Measurements from ENCODE around the gene SUSD6. TPM values are rescaled to one million over a fixed set of nuclear protein-coding genes. Genes with fewer than 3 reads are reported as not detected.

SUSD6 gene
- polyA plus RNA-seq, 2 of the 4 experiments (the other 2 are of a cell fraction) = 4.3 to 7.0 TPM

DNA sequence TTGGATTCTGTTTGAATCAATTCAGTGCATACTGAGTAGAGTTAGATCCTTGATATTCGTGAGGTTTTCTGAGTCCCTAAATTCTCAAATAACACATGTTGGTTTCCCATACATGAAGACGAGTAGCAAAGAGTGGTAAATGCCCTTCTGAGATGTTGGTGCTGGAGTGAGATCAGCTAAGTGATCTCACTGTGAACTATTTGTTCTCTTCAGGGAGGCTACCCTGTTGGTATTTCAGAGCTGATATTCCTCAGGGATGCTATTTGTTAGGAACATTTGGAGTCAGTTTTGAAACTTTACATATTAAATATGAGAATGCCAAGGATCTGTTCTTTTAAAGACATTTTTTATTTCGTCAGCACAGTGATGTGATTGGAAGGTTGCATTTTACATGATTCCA, 54.7 kb downstream of the SUSD6 start (continued):
- TF ChIP-seq, protein P1, sequence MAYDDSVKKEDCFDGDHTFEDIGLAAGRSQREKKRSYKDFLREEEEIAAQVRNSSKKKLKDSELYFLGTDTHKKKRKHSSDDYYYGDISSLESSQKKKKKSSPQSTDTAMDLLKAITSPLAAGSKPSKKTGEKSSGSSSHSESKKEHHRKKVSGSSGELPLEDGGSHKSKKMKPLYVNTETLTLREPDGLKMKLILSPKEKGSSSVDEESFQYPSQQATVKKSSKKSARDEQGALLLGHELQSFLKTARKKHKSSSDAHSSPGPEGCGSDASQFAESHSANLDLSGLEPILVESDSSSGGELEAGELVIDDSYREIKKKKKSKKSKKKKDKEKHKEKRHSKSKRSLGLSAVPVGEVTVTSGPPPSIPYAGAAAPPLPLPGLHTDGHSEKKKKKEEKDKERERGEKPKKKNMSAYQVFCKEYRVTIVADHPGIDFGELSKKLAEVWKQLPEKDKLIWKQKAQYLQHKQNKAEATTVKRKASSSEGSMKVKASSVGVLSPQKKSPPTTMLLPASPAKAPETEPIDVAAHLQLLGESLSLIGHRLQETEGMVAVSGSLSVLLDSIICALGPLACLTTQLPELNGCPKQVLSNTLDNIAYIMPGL (CRISPR knock-in tag; IDR thresholded peaks at IDR 0.05; ENCODE audit: borderline replicate concordance) = no peak
- TF ChIP-seq HEYL (CRISPR knock-in tag; IDR thresholded peaks at IDR 0.05) (no peak), NFE2L2 (conservative IDR thresholded peaks at IDR 0.05; ENCODE audit: low read length) (no peak), POLR2A (IDR thresholded peaks at IDR 0.05; ENCODE audit: low read length) (no peak), NR3C1 (IDR thresholded peaks at IDR 0.05) (no peak), RARB (CRISPR knock-in tag; IDR thresholded peaks at IDR 0.05) (no peak)

DNA sequence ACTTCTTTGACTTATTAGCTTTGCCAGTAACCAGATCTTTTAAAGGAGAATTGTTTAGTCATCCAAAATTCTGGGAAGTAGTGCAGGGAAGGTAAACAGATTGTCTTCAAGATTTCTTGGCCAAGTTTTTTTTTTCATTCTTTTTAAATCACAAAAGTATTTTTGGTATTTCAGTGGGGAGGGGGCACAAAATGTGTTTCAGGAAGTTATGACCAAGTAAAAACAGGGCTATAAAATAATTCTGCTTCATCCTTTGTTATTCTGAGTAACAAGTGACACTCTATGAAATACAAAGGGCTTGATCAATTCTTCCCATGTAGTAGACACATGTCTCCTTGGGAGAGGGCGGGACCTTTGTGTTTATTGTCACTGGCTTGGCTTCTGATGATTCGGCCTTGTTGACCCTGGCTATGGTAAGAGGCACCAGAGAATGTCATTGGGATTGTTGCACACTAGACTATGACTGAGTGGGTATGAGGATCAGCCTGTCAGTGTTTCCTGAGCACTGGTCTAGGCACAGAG, 55.4 kb downstream of the SUSD6 start:
- FAIRE-seq = no peak
- POLR2A ChIA-PET = no interaction called here
- peak; percentile 18 to 40 for DNase-seq (ENCODE audit: low read depth in 1 of 2, low spot score in 1 of 2)
- peaks cover 48% of the 10 kb centered on the region for H3K4me1 ChIP-seq
- TF ChIP-seq SREBF2 (IDR thresholded peaks at IDR 0.05) = no peak
- TF ChIP-seq, protein P2, sequence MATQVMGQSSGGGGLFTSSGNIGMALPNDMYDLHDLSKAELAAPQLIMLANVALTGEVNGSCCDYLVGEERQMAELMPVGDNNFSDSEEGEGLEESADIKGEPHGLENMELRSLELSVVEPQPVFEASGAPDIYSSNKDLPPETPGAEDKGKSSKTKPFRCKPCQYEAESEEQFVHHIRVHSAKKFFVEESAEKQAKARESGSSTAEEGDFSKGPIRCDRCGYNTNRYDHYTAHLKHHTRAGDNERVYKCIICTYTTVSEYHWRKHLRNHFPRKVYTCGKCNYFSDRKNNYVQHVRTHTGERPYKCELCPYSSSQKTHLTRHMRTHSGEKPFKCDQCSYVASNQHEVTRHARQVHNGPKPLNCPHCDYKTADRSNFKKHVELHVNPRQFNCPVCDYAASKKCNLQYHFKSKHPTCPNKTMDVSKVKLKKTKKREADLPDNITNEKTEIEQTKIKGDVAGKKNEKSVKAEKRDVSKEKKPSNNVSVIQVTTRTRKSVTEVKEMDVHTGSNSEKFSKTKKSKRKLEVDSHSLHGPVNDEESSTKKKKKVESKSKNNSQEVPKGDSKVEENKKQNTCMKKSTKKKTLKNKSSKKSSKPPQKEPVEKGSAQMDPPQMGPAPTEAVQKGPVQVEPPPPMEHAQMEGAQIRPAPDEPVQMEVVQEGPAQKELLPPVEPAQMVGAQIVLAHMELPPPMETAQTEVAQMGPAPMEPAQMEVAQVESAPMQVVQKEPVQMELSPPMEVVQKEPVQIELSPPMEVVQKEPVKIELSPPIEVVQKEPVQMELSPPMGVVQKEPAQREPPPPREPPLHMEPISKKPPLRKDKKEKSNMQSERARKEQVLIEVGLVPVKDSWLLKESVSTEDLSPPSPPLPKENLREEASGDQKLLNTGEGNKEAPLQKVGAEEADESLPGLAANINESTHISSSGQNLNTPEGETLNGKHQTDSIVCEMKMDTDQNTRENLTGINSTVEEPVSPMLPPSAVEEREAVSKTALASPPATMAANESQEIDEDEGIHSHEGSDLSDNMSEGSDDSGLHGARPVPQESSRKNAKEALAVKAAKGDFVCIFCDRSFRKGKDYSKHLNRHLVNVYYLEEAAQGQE (IDR thresholded peaks at IDR 0.05) = no peak
- TF ChIP-seq GATA3 (IDR thresholded peaks at IDR 0.05; ENCODE audit: borderline replicate concordance) = no peak
- TF ChIP-seq CHD2 (IDR thresholded peaks at IDR 0.05; ENCODE audit: low read length, partially characterized antibody) = no peak
- TF ChIP-seq, protein P3, sequence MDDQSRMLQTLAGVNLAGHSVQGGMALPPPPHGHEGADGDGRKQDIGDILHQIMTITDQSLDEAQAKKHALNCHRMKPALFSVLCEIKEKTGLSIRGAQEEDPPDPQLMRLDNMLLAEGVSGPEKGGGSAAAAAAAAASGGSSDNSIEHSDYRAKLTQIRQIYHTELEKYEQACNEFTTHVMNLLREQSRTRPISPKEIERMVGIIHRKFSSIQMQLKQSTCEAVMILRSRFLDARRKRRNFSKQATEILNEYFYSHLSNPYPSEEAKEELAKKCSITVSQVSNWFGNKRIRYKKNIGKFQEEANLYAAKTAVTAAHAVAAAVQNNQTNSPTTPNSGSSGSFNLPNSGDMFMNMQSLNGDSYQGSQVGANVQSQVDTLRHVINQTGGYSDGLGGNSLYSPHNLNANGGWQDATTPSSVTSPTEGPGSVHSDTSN (IDR thresholded peaks at IDR 0.05) = no peak
- no peak for TF ChIP-seq HEYL (CRISPR knock-in tag; IDR thresholded peaks at IDR 0.05)
- no peak for TF ChIP-seq CHD4 (IDR thresholded peaks at IDR 0.05; ENCODE audit: borderline replicate concordance)
- peak in 1 of 2 experiments; percentile 44; a peak in 2 of 6 replicates for ATAC-seq
- peak overlapping the region; percentile 32 to 42; a peak in 3 of 6 replicates for H3K27ac ChIP-seq
- 51% methylated on average over 2 of the region's 2 CpGs for WGBS (ENCODE audit: missing lambda C conversion rate)
- H3K9me3 ChIP-seq = no peaks in the 10 kb centered on the region
- H3K4me2 ChIP-seq = peak overlapping the region; percentile 60
- H3K4me3 ChIP-seq = no peak overlapping the region
- CTCF ChIA-PET = interaction anchor here (0.9 to 1.2 kb wide), 2 partner anchors 54 to 92 kb away, joined by 3 to 4 read pairs; no protein-coding TSS in a partner anchor

DNA sequence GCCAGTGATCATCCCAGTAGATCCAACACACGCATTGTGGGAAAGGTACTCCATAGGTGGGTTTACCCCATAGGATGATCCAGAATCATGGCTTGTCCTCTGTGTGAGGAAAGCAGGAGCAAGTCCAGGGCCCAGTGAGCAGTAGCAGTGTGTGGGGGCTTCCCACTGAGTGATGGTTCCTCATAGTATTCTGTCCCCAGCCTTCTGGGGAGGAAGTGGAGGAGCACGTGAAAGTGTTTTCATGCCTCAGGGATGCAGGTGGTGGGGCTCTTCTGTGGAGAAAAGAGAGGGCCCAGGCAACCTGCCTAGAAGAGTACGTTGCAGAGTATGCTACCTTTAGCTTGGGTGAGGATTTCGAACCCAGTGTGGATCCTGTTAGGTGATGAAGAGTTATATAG, 56.5 kb downstream of the SUSD6 start:
- POLR2A ChIA-PET = no interaction called here
- CTCF ChIA-PET = interaction anchor here (1.0 kb wide), 1 partner anchor 65 kb away, joined by 7 read pairs; no protein-coding TSS in a partner anchor
- Histone ChIP-seq H3K4me2 (no peak overlapping the region), H3K27ac (peak overlapping the region in 1 of 2 experiments; percentile 25; a peak in 1 of 6 replicates), H3K4me3 (no peak overlapping the region), H3K4me1 (peaks cover 37% of the 10 kb centered on the region), H3K9me3 (no peaks in the 10 kb centered on the region)
- DNase-seq (ENCODE audit: low read depth in 1 of 2, low spot score in 1 of 2) (no peak), FAIRE-seq (no peak), ATAC-seq (no peak)
- WGBS (ENCODE audit: missing lambda C conversion rate) = 77% methylated on average over 4 of the region's 4 CpGs
- no peak for TF ChIP-seq MAFK (IDR thresholded peaks at IDR 0.05; ENCODE audit: partially characterized antibody)
- no peak for TF ChIP-seq POLR2AphosphoS2 (conservative IDR thresholded peaks at IDR 0.05; ENCODE audit: low read length)
- TF ChIP-seq, protein P4, sequence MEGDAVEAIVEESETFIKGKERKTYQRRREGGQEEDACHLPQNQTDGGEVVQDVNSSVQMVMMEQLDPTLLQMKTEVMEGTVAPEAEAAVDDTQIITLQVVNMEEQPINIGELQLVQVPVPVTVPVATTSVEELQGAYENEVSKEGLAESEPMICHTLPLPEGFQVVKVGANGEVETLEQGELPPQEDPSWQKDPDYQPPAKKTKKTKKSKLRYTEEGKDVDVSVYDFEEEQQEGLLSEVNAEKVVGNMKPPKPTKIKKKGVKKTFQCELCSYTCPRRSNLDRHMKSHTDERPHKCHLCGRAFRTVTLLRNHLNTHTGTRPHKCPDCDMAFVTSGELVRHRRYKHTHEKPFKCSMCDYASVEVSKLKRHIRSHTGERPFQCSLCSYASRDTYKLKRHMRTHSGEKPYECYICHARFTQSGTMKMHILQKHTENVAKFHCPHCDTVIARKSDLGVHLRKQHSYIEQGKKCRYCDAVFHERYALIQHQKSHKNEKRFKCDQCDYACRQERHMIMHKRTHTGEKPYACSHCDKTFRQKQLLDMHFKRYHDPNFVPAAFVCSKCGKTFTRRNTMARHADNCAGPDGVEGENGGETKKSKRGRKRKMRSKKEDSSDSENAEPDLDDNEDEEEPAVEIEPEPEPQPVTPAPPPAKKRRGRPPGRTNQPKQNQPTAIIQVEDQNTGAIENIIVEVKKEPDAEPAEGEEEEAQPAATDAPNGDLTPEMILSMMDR (IDR thresholded peaks at IDR 0.05) = no peak
- TF ChIP-seq, protein P2 (IDR thresholded peaks at IDR 0.05) = no peak
- no peak for TF ChIP-seq ZNF302 (CRISPR knock-in tag; IDR thresholded peaks at IDR 0.05)
- TF ChIP-seq FOSL2 (IDR thresholded peaks at IDR 0.05) = no peak
- TF ChIP-seq FOSL2 (CRISPR knock-in tag; IDR thresholded peaks at IDR 0.05) = no peak
- TF ChIP-seq, protein P5, sequence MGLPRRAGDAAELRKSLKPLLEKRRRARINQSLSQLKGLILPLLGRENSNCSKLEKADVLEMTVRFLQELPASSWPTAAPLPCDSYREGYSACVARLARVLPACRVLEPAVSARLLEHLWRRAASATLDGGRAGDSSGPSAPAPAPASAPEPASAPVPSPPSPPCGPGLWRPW (IDR thresholded peaks at IDR 0.05) = no peak
- TF ChIP-seq, protein P6, sequence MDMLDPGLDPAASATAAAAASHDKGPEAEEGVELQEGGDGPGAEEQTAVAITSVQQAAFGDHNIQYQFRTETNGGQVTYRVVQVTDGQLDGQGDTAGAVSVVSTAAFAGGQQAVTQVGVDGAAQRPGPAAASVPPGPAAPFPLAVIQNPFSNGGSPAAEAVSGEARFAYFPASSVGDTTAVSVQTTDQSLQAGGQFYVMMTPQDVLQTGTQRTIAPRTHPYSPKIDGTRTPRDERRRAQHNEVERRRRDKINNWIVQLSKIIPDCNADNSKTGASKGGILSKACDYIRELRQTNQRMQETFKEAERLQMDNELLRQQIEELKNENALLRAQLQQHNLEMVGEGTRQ (IDR thresholded peaks at IDR 0.05) = no peak
- no peak for TF ChIP-seq HDAC2 (IDR thresholded peaks at IDR 0.05)
- no peak for TF ChIP-seq NPAS2 (CRISPR knock-in tag; IDR thresholded peaks at IDR 0.05; ENCODE audit: borderline replicate concordance)
